Body of pancreas (tissue), 4 donors: ENCODE results near the gene STX1B. TPM values are rescaled to one million over a fixed set of nuclear protein-coding genes. Genes with fewer than 3 reads are reported as not detected.

ENCODE experiments used
- ATAC-seq: fragments of 150-250 bp; one replicate; pipeline ENCODE4 v1.9.1; 2016
- DNase-seq, 4 donors: peaks; one replicate each; pipeline ENCODE4 v3.0.0-alpha.2; 2019
- H3K27ac ChIP-seq, 4 donors: fragments of 200-600 bp; sonication (generic); 1 replicate in 3 of 4; 2 replicates in 1 of 4; pipeline versions ENCODE4 v1.5.1 to v1.6.1; 2016 to 2019; ENCODE audit warnings: mild to moderate bottlenecking in 1 of 4, mixed read lengths in 1 of 4, moderate library complexity in 1 of 4
- H3K27me3 ChIP-seq, 2 donors: fragments of 200-600 bp; sonication (generic); one replicate each; pipeline ENCODE4 v1.6.0; 2016; ENCODE audit warnings: mild to moderate bottlenecking in 1 of 2
- H3K36me3 ChIP-seq, 2 donors: fragments of 200-600 bp; sonication (generic); replicated peaks in 1 of 2; 2 replicates each; pipeline ENCODE4 v1.5.1; 2016; ENCODE audit warnings: low read depth in 2 of 2; ENCODE audit not compliant: insufficient read depth in 1 of 2
- H3K4me1 ChIP-seq: fragments of 200-600 bp; sonication (generic); one replicate; pipeline ENCODE4 v1.6.0; 2016
- H3K4me3 ChIP-seq, 2 donors: fragments of 200-600 bp; sonication (generic); 1 replicate in 1 of 2; 2 replicates in 1 of 2; pipeline ENCODE4 v1.5.1; 2016 to 2019
- H3K9me3 ChIP-seq, 3 donors: fragments of 200-600 bp; sonication (generic); 1 replicate in 2 of 3; 2 replicates in 1 of 3; pipeline ENCODE4 v1.5.1; 2016
- POLR2A ChIP-seq, 3 donors: fragments of 450-650 bp; IDR thresholded peaks; one replicate each; pipeline ENCODE4 v1.6.1; 2016; ENCODE audit warnings: antibody characterized with exemption in 3 of 3, mild to moderate bottlenecking in 2 of 3
- WGBS, 2 donors: methylation state at CpG; one replicate each; pipeline ENCODE4 v1.1.5; 2017; 5-methylcytosine and 5-hydroxymethylcytosine counted together
- intact Hi-C: fragments of 100-400 bp; cut with DNase I; formaldehyde crosslinking; loops from one replicate; pipeline ENCODE4 v1.15.1; 2023
- total RNA-seq, 2 donors: library from RNA; depleted of rRNA; stranded (reverse); fragments of >200 nt; gene quantifications; one replicate each; pipeline ENCODE4 v1.1.0, GENCODE V29; 2016
- TF ChIP-seq, protein P1 (sequence below), 7 experiments: fragments of 450-650 bp in 4 of 7; fragments of 200-600 bp in 3 of 7; sonication (generic) in 3 of 7; IDR thresholded peaks; one replicate each; pipeline ENCODE4 v1.5.1; 2016 to 2019; ENCODE audit warnings: antibody characterized with exemption in 7 of 7

The STX1B gene
- total RNA-seq, 2 donors from 2014 or later = 0.26 to 0.33 TPM

DNA sequence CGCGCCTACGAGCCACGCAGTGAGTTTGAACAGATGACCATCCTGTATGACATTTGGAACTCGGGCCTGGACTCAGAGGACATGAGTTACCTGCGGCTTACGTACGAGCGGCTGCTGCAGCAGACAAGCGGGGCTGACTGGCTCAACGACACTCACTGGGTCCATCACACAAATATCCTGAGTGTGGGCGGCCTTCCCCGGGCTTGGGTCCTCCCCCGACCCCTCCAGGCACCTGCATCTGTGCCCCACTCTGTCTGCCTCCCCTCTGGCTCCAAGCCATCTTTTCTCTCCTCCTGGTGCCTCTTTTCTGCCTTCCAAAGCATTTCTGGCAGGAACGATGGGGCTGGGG lies 30.4 kb downstream of the STX1B start:
- H3K4me3 ChIP-seq = no peak overlapping the region
- intact Hi-C loops = loop anchor here (5.0 to 10.0 kb wide), 3 partner anchors 165 to 885 kb away; no protein-coding TSS in a partner anchor
- no peaks in the 10 kb centered on the region for H3K27me3 ChIP-seq
- H3K27ac ChIP-seq = no peak overlapping the region
- H3K9me3 ChIP-seq = no peaks in the 10 kb centered on the region
- TF ChIP-seq POLR2A (IDR thresholded peaks at IDR 0.05) = no peak
- TF ChIP-seq, protein P1, sequence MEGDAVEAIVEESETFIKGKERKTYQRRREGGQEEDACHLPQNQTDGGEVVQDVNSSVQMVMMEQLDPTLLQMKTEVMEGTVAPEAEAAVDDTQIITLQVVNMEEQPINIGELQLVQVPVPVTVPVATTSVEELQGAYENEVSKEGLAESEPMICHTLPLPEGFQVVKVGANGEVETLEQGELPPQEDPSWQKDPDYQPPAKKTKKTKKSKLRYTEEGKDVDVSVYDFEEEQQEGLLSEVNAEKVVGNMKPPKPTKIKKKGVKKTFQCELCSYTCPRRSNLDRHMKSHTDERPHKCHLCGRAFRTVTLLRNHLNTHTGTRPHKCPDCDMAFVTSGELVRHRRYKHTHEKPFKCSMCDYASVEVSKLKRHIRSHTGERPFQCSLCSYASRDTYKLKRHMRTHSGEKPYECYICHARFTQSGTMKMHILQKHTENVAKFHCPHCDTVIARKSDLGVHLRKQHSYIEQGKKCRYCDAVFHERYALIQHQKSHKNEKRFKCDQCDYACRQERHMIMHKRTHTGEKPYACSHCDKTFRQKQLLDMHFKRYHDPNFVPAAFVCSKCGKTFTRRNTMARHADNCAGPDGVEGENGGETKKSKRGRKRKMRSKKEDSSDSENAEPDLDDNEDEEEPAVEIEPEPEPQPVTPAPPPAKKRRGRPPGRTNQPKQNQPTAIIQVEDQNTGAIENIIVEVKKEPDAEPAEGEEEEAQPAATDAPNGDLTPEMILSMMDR (IDR thresholded peaks at IDR 0.05) = no peak
- no peaks in the 10 kb centered on the region for H3K4me1 ChIP-seq
- ATAC-seq (no peak), DNase-seq (no peak)
- peaks cover 10 to 24% of the 10 kb centered on the region in 2 donors for H3K36me3 ChIP-seq
- 91% methylated on average over 12 to 13 of the region's 15 CpGs for WGBS, 2 donors

DNA sequence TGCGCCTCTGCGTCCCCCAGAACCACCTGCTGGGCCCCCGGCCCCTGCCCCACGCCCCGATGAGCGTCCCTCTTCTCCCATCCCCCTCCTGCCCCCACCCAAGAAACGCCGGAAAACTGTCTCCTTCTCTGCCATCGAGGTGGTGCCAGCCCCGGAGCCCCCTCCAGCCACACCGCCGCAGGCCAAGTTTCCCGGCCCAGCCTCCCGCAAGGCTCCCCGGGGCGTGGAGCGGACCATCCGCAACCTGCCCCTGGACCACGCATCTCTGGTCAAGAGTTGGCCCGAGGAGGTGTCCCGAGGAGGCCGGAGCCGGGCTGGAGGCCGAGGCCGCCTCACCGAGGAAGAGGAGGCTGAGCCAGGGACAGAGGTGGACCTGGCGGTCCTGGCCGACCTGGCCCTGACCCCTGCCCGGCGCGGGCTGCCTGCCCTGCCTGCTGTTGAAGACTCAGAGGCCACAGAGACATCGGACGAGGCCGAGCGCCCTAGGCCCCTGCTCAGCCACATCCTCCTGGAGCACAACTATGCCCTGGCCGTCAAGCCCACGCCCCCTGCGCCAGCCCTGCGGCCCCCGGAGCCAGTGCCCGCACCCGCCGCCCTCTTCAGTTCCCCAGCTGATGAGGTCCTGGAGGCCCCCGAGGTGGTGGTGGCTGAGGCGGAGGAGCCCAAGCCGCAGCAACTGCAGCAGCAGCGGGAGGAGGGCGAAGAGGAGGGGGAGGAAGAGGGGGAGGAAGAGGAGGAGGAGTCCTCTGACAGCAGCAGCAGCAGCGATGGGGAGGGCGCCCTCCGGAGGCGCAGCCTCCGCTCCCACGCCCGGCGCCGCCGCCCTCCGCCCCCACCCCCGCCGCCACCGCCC lies 31.0 kb downstream of the STX1B start:
- no peak for DNase-seq
- H3K4me1 ChIP-seq = no peaks in the 10 kb centered on the region
- no peak overlapping the region for H3K4me3 ChIP-seq
- ATAC-seq = no peak
- H3K27me3 ChIP-seq = no peaks in the 10 kb centered on the region
- TF ChIP-seq POLR2A (IDR thresholded peaks at IDR 0.05) = no peak
- TF ChIP-seq, protein P1 (IDR thresholded peaks at IDR 0.05) = no peak
- no peak overlapping the region for H3K27ac ChIP-seq
- H3K9me3 ChIP-seq = no peaks in the 10 kb centered on the region
- intact Hi-C loops = loop anchor here (5.0 to 10.0 kb wide), 3 partner anchors 165 to 885 kb away; no protein-coding TSS in a partner anchor
- 92% methylated on average over 16 to 58 of the region's 62 CpGs for whole genome bisulfite sequencing, 2 donors
- peaks cover 10 to 24% of the 10 kb centered on the region in 2 donors for H3K36me3 ChIP-seq

DNA sequence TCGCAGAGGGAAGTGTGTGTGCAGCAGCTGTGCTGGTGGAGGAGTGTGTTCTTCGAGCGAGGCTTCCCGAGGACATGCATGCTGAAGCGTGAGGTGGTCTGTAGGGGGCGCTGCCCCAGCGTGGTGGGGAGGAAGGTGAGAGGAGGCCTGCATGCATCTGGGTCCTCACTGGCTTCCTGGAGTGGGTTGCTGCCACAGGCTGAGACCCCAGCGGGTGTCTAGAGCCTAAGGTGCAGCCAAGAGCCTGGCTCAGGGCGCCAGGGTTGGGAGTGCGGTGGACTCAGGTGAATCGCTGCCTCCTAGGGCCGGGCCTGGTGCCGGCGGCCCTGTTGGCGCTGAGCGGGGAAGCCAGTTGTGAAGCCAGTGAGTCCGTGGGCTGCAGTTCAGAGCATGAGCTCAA lies 32.9 kb downstream of the STX1B start:
- DNase-seq (no peak), ATAC-seq (no peak)
- 81 to 83% methylated on average over 6 to 17 of the region's 17 CpGs for WGBS, 2 donors
- Histone ChIP-seq H3K4me3 (no peak overlapping the region), H3K4me1 (no peaks in the 10 kb centered on the region), H3K36me3 (peaks cover 10 to 32% of the 10 kb centered on the region in 2 donors), H3K27me3 (no peaks in the 10 kb centered on the region), H3K9me3 (no peaks in the 10 kb centered on the region), H3K27ac (no peak overlapping the region)
- intact Hi-C loops = no loop called here
- TF ChIP-seq, protein P1 (IDR thresholded peaks at IDR 0.05) = peak in 1 of 7 experiments; percentile 5
- TF ChIP-seq POLR2A (IDR thresholded peaks at IDR 0.05) = no peak

DNA sequence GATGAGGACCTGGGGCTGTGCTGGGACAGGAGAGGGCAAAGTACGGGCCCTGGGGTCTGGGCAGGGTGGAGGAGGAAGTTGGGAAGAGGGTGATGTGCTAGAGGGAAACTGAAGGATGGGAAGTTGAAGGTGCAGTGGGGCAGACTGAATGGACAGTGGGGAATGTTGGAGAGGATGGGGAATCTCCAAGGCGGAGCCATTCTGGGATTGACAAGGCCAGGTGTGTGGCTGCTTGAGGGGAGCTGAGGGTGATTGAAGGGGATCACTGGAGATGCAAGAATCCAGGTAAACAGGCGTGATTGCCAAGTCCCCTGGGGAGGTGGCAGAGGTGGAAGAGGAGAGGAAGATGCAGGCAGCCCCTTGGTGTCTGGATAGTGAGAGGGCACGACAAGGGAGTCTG lies 34.0 kb downstream of the STX1B start:
- ATAC-seq = no peak
- H3K27ac ChIP-seq = no peak overlapping the region
- H3K36me3 ChIP-seq = peaks cover 9 to 38% of the 10 kb centered on the region in 2 donors
- H3K27me3 ChIP-seq = no peaks in the 10 kb centered on the region
- no peaks in the 10 kb centered on the region for H3K4me1 ChIP-seq
- 89 to 97% methylated on average over 4 of the region's 4 CpGs for WGBS, 2 donors
- no peak for DNase-seq
- intact Hi-C loops = no loop called here
- no peak for TF ChIP-seq POLR2A (IDR thresholded peaks at IDR 0.05)
- TF ChIP-seq, protein P1 (IDR thresholded peaks at IDR 0.05) = no peak
- H3K9me3 ChIP-seq = no peaks in the 10 kb centered on the region
- H3K4me3 ChIP-seq = no peak overlapping the region
